MCF 10A (cell line): ENCODE measurements around the gene TCIRG1. TPM values are rescaled to one million over a fixed set of nuclear protein-coding genes. Genes with fewer than 3 reads are reported as not detected.

ENCODE experiments used
- BruUV-seq: library from RNA; stranded (reverse); fragments of 400-500 nt; replicated peaks from 2 replicates; lab custom pipeline; 2021; lab: Mats Ljungman, UMichigan
- CTCF ChIA-PET: fragments of 300-600 bp; sonication (Branson Sonifier 250); formaldehyde crosslinking; extraction: SDS; loops from one replicate; lab custom pipeline; 2021; ENCODE audit warnings: antibody characterized with exemption, inconsistent platforms; lab: Yijun Ruan, JAX
- POLR2A ChIA-PET: fragments of 300-600, 350-650 bp; sonication (Branson Sonifier 250); formaldehyde crosslinking; extraction: SDS; loops from one replicate; lab custom pipeline; 2020; ENCODE audit warnings: antibody characterized with exemption, inconsistent platforms; lab: Yijun Ruan, JAX
- DNase-seq: peaks from one replicate; pipeline ENCODE4 v3.0.0-alpha.2; 2018; ENCODE audit not compliant: unreplicated experiment
- H3K27ac Mint-ChIP-seq: one replicate; pipeline ENCODE4 v1.8.0; 2022; ENCODE audit warnings: mild to moderate bottlenecking, low read depth, mixed read lengths; ENCODE audit not compliant: unreplicated experiment
- H3K27me3 Mint-ChIP-seq: one replicate; pipeline ENCODE4 v1.8.0; 2022; ENCODE audit warnings: mixed read lengths; ENCODE audit not compliant: insufficient read depth, unreplicated experiment
- H3K36me3 Mint-ChIP-seq: one replicate; pipeline ENCODE4 v1.8.0; 2022; ENCODE audit warnings: mild to moderate bottlenecking, moderate library complexity, mixed read lengths; ENCODE audit not compliant: insufficient read depth, unreplicated experiment
- H3K4me1 Mint-ChIP-seq: one replicate; pipeline ENCODE4 v1.8.0; 2022; ENCODE audit warnings: mixed read lengths; ENCODE audit not compliant: insufficient read depth, unreplicated experiment
- H3K4me3 Mint-ChIP-seq: one replicate; pipeline ENCODE4 v1.8.0; 2022; ENCODE audit warnings: mild to moderate bottlenecking, moderate library complexity, mixed read lengths; ENCODE audit not compliant: unreplicated experiment
- H3K9me3 Mint-ChIP-seq: one replicate; pipeline ENCODE4 v1.8.0; 2022; ENCODE audit warnings: mixed read lengths; ENCODE audit not compliant: unreplicated experiment
- intact Hi-C: fragments of 100-400 bp; cut with micrococcal nuclease; formaldehyde crosslinking; loops from 2 replicates; pipeline ENCODE4 v1.14.1; 2022
- total RNA-seq: library from RNA; stranded (reverse); gene quantifications from 2 replicates; pipeline ENCODE4 v1.2.3, GENCODE V29; 2022
- TF ChIP-seq, protein P1 (sequence below): fragments of 200-600 bp; IDR thresholded peaks from one replicate; pipeline ENCODE4 v1.8.0; 2022; ENCODE audit warnings: antibody characterized with exemption, mild to moderate bottlenecking; ENCODE audit not compliant: unreplicated experiment

TCIRG1 gene
- total RNA-seq, 1 experiment from 2014 or later: 12.3 TPM

DNA sequence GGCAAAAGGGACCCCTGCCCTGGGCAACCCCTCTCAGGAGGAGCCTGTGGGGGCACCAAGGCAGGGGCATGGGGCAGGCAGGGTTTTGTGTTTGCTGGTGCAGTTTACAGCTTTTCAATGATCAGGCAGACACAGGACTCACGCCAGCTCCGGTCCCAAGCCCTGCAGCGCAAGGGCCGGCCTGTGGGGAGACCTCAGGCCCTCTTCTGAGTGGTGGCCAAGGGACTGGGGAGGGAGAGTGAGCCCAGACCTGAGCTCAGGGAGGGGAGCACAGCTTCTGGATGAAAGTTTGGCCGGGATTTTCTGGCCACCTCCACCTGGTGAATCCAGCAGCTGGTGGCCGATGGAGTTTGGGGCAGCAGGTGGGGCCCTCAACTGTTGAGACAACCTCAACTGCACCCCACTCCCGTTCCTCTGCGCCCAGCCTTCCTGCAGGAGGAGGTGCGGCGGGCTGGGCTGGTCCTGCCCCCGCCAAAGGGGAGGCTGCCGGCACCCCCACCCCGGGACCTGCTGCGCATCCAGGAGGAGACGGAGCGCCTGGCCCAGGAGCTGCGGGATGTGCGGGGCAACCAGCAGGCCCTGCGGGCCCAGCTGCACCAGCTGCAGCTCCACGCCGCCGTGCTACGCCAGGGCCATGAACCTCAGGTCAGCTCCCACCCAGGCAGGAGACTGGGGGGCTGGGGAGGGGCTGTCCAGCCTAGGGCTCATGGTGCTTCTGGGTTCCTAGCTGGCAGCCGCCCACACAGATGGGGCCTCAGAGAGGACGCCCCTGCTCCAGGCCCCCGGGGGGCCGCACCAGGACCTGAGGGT is 3.6 kb downstream of the TCIRG1 start:
- TF ChIP-seq, protein P1, sequence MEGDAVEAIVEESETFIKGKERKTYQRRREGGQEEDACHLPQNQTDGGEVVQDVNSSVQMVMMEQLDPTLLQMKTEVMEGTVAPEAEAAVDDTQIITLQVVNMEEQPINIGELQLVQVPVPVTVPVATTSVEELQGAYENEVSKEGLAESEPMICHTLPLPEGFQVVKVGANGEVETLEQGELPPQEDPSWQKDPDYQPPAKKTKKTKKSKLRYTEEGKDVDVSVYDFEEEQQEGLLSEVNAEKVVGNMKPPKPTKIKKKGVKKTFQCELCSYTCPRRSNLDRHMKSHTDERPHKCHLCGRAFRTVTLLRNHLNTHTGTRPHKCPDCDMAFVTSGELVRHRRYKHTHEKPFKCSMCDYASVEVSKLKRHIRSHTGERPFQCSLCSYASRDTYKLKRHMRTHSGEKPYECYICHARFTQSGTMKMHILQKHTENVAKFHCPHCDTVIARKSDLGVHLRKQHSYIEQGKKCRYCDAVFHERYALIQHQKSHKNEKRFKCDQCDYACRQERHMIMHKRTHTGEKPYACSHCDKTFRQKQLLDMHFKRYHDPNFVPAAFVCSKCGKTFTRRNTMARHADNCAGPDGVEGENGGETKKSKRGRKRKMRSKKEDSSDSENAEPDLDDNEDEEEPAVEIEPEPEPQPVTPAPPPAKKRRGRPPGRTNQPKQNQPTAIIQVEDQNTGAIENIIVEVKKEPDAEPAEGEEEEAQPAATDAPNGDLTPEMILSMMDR: no peak
- H3K4me1 Mint-ChIP-seq: no peaks in the 10 kb centered on the region
- BruUV-seq: no TSS peak
- H3K36me3 Mint-ChIP-seq: no peaks in the 10 kb centered on the region
- ChIA-PET POLR2A (interaction anchor here (0.5 to 0.7 kb wide), 3 partner anchors 14 to 1991 kb away, joined by 3 read pairs; no protein-coding TSS in a partner anchor), CTCF (no interaction called here)
- no peak overlapping the region for H3K4me3 Mint-ChIP-seq
- no peaks in the 10 kb centered on the region for H3K27me3 Mint-ChIP-seq
- DNase-seq: no peak
- intact Hi-C loops: no loop called here
- no peaks in the 10 kb centered on the region for H3K9me3 Mint-ChIP-seq
- H3K27ac Mint-ChIP-seq: no peak overlapping the region

DNA sequence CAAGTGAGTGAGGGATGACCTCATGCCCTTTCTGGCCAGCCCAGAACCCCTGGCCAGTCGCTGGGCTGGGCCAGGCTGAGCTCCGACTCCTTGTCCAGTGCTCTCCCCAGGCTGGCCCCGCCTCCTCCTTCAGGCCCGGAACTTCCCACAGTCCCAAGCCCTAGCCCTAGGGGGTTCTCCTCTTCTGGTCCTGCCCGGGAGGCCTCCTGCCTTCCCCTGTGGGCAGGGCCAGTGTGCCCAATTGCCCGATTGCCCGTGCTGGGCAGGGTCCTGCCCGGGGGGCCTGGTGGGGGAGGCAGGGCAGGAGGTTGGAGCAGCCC is 4.2 kb downstream of the TCIRG1 start:
- no peaks in the 10 kb centered on the region for H3K27me3 Mint-ChIP-seq
- no peaks in the 10 kb centered on the region for H3K9me3 Mint-ChIP-seq
- intact Hi-C loops: no loop called here
- no peaks in the 10 kb centered on the region for H3K4me1 Mint-ChIP-seq
- H3K27ac Mint-ChIP-seq: no peak overlapping the region
- ChIA-PET POLR2A (interaction anchor here (0.5 to 0.6 kb wide), 2 partner anchors 21 to 911 kb away, joined by 3 read pairs; no protein-coding TSS in a partner anchor), CTCF (no interaction called here)
- H3K36me3 Mint-ChIP-seq: no peaks in the 10 kb centered on the region
- no TSS peak for BruUV-seq
- H3K4me3 Mint-ChIP-seq: no peak overlapping the region
- DNase-seq: no peak
- TF ChIP-seq, protein P1: no peak

- no peaks in the 10 kb centered on the region for H3K9me3 Mint-ChIP-seq
- TF ChIP-seq, protein P1: no peak
- no peaks in the 10 kb centered on the region for H3K27me3 Mint-ChIP-seq
- BruUV-seq: no TSS peak
- H3K4me3 Mint-ChIP-seq: no peak overlapping the region
- H3K36me3 Mint-ChIP-seq: no peaks in the 10 kb centered on the region
- ChIA-PET CTCF (no interaction called here), POLR2A (interaction anchor here (0.6 kb wide), 1 partner anchor 912 kb away, joined by 3 read pairs; no protein-coding TSS in a partner anchor)
- no peaks in the 10 kb centered on the region for H3K4me1 Mint-ChIP-seq
- intact Hi-C loops: no loop called here
- H3K27ac Mint-ChIP-seq: no peak overlapping the region
- no peak for DNase-seq
These were observed 4.7 kb downstream of the TCIRG1 start for GRCh38 chr11:68043349-68044144.

- no peak overlapping the region for H3K4me3 Mint-ChIP-seq
- TF ChIP-seq, protein P1: no peak
- ChIA-PET POLR2A (no interaction called here), CTCF (no interaction called here)
- no peak for DNase-seq
- H3K36me3 Mint-ChIP-seq: no peaks in the 10 kb centered on the region
- BruUV-seq: no TSS peak
- intact Hi-C loops: no loop called here
- H3K27ac Mint-ChIP-seq: no peak overlapping the region
- H3K4me1 Mint-ChIP-seq: no peaks in the 10 kb centered on the region
- H3K27me3 Mint-ChIP-seq: no peaks in the 10 kb centered on the region
- no peaks in the 10 kb centered on the region for H3K9me3 Mint-ChIP-seq
These were observed 5.5 kb downstream of the TCIRG1 start for GRCh38 chr11:68044145-68044813.
